ENCODE data around the gene ZRANB1.

DNA sequence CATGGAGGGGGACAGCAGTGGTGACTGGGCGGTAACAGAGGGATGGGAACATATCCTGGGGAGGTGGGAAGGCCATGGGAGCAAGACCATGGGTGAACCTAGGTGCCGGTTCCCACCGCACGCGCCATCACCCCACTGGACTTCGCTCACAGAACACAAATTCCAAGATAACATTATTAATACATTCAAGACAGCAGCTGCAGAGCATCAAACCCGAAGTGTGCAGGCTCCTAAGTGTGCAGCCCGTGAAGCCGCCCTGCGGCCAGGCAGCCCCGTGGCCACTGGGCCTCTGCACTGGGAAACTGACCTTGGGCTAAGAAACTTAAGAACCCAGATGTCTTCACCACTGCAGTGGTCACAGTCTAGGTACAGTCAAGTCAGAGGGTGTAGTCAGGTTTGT is 42.8 kb upstream of the ZRANB1 start:
- TF ChIP-seq, protein P1, sequence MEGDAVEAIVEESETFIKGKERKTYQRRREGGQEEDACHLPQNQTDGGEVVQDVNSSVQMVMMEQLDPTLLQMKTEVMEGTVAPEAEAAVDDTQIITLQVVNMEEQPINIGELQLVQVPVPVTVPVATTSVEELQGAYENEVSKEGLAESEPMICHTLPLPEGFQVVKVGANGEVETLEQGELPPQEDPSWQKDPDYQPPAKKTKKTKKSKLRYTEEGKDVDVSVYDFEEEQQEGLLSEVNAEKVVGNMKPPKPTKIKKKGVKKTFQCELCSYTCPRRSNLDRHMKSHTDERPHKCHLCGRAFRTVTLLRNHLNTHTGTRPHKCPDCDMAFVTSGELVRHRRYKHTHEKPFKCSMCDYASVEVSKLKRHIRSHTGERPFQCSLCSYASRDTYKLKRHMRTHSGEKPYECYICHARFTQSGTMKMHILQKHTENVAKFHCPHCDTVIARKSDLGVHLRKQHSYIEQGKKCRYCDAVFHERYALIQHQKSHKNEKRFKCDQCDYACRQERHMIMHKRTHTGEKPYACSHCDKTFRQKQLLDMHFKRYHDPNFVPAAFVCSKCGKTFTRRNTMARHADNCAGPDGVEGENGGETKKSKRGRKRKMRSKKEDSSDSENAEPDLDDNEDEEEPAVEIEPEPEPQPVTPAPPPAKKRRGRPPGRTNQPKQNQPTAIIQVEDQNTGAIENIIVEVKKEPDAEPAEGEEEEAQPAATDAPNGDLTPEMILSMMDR (IDR thresholded peaks at IDR 0.05): no peak
- no peak for TF ChIP-seq ZFX (IDR thresholded peaks at IDR 0.05; ENCODE audit: borderline replicate concordance)

Data from 22Rv1 (cell line).